ENCODE data around the gene IFNE. TPM values are rescaled to one million over a fixed set of nuclear protein-coding genes. Genes with fewer than 3 reads are reported as not detected.
A peak's percentile ranks its signal among the peaks of the same experiment; 100 is the strongest.
"Not testable (repeated sequence)": the region's sequence is repeated elsewhere in the genome, so short reads cannot be mapped to it uniquely, and the experiment has no call there.

The IFNE gene
- total RNA-seq, 1 donor from 2014 or later = not detected

DNA sequence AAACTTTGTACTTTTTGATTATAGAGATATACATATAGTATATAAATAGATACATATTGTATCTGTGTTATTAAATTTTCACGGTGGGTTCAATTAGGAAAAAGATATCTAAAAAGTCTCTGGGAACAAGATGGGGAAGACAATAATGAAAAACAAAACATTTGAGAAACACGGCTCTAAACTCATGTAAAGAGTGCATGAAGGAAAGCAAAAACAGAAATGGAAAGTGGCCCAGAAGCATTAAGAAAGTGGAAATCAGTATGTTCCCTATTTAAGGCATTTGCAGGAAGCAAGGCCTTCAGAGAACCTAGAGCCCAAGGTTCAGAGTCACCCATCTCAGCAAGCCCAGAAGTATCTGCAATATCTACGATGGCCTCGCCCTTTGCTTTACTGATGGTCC lies 42.0 kb downstream of the IFNE start, which contains the start of gene IFNA1:
Gene IFNA1, plus strand, starts transcription at position 301 of the 400 bp plus-strand sequence. Its CDS starts 69 bp downstream, at position 370.
- no peak within 1 kb of the TSS for H3K4me3 Mint-ChIP-seq (ENCODE audit: unreplicated experiment)
- TF ChIP-seq, protein P1, sequence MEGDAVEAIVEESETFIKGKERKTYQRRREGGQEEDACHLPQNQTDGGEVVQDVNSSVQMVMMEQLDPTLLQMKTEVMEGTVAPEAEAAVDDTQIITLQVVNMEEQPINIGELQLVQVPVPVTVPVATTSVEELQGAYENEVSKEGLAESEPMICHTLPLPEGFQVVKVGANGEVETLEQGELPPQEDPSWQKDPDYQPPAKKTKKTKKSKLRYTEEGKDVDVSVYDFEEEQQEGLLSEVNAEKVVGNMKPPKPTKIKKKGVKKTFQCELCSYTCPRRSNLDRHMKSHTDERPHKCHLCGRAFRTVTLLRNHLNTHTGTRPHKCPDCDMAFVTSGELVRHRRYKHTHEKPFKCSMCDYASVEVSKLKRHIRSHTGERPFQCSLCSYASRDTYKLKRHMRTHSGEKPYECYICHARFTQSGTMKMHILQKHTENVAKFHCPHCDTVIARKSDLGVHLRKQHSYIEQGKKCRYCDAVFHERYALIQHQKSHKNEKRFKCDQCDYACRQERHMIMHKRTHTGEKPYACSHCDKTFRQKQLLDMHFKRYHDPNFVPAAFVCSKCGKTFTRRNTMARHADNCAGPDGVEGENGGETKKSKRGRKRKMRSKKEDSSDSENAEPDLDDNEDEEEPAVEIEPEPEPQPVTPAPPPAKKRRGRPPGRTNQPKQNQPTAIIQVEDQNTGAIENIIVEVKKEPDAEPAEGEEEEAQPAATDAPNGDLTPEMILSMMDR (IDR thresholded peaks at IDR 0.05) = no peak
- no peaks in the 10 kb centered on the region for H3K9me3 Mint-ChIP-seq (ENCODE audit: low read depth)
- H3K27me3 Mint-ChIP-seq (ENCODE audit: low read depth) = peaks cover 42% of the 10 kb centered on the region
- H3K27ac Mint-ChIP-seq (ENCODE audit: unreplicated experiment) = no peak within 1 kb of the TSS
- no peaks in the 10 kb centered on the region for H3K36me3 Mint-ChIP-seq (ENCODE audit: low read depth)
- no peaks in the 10 kb centered on the region for H3K4me1 Mint-ChIP-seq (ENCODE audit: low read depth)
- DNase-seq (ENCODE audit: low spot score) = no peak

DNA sequence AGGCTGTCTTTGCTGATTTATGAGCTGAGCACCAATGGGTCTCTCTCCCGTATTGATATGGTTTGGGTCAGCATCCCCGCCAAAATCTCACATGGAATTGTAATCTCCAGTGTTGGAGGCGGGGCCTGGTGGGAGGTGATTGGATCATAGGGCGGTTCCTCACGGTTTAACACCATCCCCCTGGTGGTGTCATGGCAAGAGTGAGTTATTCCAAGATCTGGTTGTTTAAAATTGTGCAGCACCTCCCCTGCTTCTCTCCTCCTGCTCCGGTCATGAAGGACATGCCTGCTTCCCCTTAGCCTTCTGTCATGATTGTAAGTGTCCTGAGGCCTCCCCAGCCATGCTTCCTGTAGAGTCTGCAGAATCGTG lies 47.1 kb downstream of the IFNE start:
- H3K4me3 Mint-ChIP-seq (ENCODE audit: unreplicated experiment); DNase-seq (ENCODE audit: low spot score); H3K4me1 Mint-ChIP-seq (ENCODE audit: low read depth); H3K36me3 Mint-ChIP-seq (ENCODE audit: low read depth); H3K9me3 Mint-ChIP-seq (ENCODE audit: low read depth); H3K27ac Mint-ChIP-seq (ENCODE audit: unreplicated experiment): not testable (repeated sequence)
- H3K27me3 Mint-ChIP-seq (ENCODE audit: low read depth) = peaks cover 50% of the 10 kb centered on the region

DNA sequence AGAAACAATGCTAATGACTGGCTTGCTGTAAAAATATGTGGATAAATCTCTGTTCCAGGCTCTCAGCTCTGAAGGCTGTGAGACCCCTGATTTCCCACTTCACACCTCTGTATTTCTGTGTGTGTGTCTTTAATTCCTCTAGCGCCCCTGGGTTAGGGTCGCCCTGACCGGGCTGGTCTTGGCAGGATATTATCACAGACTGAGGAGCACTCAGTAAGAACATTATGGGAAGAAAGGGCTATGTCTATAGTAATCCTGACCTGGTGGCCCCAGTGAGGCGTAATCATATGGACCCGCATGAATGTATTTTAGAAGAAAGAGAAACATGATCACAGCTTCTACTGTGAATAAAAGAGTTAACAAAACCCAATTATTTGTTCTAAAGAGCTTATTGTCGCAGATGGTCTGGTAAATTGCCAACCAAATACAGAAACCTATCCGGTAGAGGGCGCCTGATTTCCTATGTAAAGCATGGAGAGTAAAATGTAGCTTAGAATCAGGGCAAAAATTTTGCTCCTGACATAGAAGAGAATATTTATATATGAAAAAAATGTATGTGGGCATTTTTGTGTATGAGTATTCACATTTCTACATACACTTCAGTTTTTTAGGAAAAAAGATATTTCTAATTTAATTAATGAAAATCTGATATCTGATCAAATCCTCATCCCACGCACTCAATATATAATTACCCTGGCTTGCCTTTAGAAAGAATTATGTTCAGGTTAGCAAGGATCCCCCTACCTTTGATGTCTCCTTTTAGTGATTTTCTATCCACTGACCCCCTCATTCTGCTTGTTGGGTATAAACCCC lies 47.7 kb downstream of the IFNE start:
- no peak overlapping the region for H3K27ac Mint-ChIP-seq (ENCODE audit: unreplicated experiment)
- H3K9me3 Mint-ChIP-seq (ENCODE audit: low read depth) = no peaks in the 10 kb centered on the region
- peaks cover 55% of the 10 kb centered on the region for H3K27me3 Mint-ChIP-seq (ENCODE audit: low read depth)
- no peak overlapping the region for H3K4me3 Mint-ChIP-seq (ENCODE audit: unreplicated experiment)
- no peaks in the 10 kb centered on the region for H3K4me1 Mint-ChIP-seq (ENCODE audit: low read depth)
- H3K36me3 Mint-ChIP-seq (ENCODE audit: low read depth) = no peaks in the 10 kb centered on the region
- TF ChIP-seq, protein P1 (IDR thresholded peaks at IDR 0.05) = peak; percentile 82
- DNase-seq (ENCODE audit: low spot score) = no peak

DNA sequence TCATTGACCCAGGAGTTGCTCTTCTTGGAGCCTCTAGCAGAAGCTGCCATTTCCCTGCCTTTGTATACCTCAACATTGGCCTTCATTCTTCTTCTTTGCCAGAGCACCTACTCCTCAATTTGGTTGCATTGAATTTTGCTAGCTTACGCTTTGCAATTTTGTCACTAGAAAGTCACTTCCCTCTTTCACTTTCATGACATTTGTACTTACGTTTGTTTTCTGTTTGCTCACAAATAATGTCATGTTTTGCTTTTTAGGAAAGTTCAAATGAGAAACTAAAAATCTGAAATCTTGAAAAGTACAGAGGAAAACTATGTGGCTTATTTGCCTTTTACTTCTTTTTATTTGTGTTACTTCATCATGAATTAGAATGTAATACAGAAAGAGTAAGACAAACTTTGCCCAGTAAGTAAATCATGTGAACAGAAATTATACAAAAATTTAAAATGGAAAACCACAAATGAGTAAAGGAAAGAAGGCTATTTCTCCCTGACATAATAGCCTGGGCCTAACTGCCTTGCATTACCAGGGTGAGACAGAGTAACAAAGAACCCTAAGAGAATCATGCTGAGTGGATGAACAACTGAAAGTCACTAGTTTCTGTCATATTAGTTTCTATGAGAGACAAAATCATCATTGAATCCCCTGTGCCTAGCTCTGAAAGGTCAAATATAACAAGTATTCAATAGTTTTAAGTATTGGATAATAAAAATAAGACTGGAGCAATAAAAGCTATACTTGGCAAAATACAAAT lies 49.3 kb downstream of the IFNE start:
- Mint-ChIP-seq H3K36me3 (ENCODE audit: low read depth) (no peaks in the 10 kb centered on the region), H3K9me3 (ENCODE audit: low read depth) (no peaks in the 10 kb centered on the region), H3K27ac (ENCODE audit: unreplicated experiment) (no peak overlapping the region), H3K4me1 (ENCODE audit: low read depth) (no peaks in the 10 kb centered on the region), H3K4me3 (ENCODE audit: unreplicated experiment) (no peak overlapping the region), H3K27me3 (ENCODE audit: low read depth) (peaks cover 57% of the 10 kb centered on the region)
- TF ChIP-seq, protein P1 (IDR thresholded peaks at IDR 0.05) = no peak
- no peak for DNase-seq (ENCODE audit: low spot score)

Small RNA genes within 50 kb of the gene (microRNA-seq; reads per million reads assigned to microRNA genes)
- gene MIR31 (ENCODE audit: borderline number of aligned reads) = 30.5 reads per million, percentile 43 among the genes with 10 or more reads in this experiment

Other genes starting within 250 kb of the IFNE start
- not detected in 3 replicates for gene IFNA14, start 242.3 kb downstream of the IFNE start, total RNA-seq
- not detected in 3 replicates for gene IFNA5, start 177.0 kb downstream of the IFNE start, total RNA-seq
- 27.6 to 32.6 TPM (median 28.9 TPM) in 3 replicates for gene KLHL9, start 146.9 kb downstream of the IFNE start, total RNA-seq
- gene IFNA6, start 131.4 kb downstream of the IFNE start, total RNA-seq = not detected in 3 replicates
- not detected in 3 replicates for gene IFNA13, start 114.3 kb downstream of the IFNE start, total RNA-seq
- not detected in 3 replicates for gene IFNA2, start 96.9 kb downstream of the IFNE start, total RNA-seq
- gene IFNA8, start 73.2 kb downstream of the IFNE start, total RNA-seq = not detected in 3 replicates
- not detected in 3 replicates for gene IFNA1, start 41.9 kb downstream of the IFNE start, total RNA-seq

Data from chondrocyte (in vitro differentiated cells).